A673 (cell line): ENCODE results near the gene SLC30A1.

Source experiments
- EZH2 ChIP-seq: fragments of 200-600 bp; sonication (generic); IDR thresholded peaks from 2 replicates; pipeline ENCODE4 v1.6.1; 2017; ENCODE audit warnings: borderline replicate concordance, low read depth, mild to moderate bottlenecking, mixed read lengths, antibody characterized with exemption, low read length; ENCODE audit not compliant: poor library complexity, severe bottlenecking
- TF ChIP-seq, protein P1 (sequence below): fragments of 300-800, 200-600 bp; sonication (generic); conservative IDR thresholded peaks from 2 replicates; pipeline ENCODE4 v1.5.1; 2017; ENCODE audit warnings: low read depth, mild to moderate bottlenecking, antibody characterized with exemption, low read length, moderate library complexity, mixed read lengths

- TF ChIP-seq, protein P1, sequence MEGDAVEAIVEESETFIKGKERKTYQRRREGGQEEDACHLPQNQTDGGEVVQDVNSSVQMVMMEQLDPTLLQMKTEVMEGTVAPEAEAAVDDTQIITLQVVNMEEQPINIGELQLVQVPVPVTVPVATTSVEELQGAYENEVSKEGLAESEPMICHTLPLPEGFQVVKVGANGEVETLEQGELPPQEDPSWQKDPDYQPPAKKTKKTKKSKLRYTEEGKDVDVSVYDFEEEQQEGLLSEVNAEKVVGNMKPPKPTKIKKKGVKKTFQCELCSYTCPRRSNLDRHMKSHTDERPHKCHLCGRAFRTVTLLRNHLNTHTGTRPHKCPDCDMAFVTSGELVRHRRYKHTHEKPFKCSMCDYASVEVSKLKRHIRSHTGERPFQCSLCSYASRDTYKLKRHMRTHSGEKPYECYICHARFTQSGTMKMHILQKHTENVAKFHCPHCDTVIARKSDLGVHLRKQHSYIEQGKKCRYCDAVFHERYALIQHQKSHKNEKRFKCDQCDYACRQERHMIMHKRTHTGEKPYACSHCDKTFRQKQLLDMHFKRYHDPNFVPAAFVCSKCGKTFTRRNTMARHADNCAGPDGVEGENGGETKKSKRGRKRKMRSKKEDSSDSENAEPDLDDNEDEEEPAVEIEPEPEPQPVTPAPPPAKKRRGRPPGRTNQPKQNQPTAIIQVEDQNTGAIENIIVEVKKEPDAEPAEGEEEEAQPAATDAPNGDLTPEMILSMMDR, result no peak
- no peak for TF ChIP-seq EZH2
These were observed 52.0 kb downstream of the SLC30A1 start for GRCh38 chr1:211527006-211527405.
